Mesothelial cell of epicardium (in vitro differentiated cells): ENCODE data around the gene CSTB. TPM values are rescaled to one million over a fixed set of nuclear protein-coding genes. Genes with fewer than 3 reads are reported as not detected.

Experiments used
- DNase-seq, 2 experiments: peaks; one replicate each; pipeline ENCODE4 v3.0.0; 2021; ENCODE audit warnings: low spot score in 2 of 2; ENCODE audit not compliant: unreplicated experiment in 2 of 2
- H3K27ac Mint-ChIP-seq: 2 replicates; pipeline ENCODE4 v1.8.0; 2021; ENCODE audit warnings: mixed read lengths
- H3K27me3 Mint-ChIP-seq: 2 replicates; pipeline ENCODE4 v1.8.0; 2021; ENCODE audit warnings: low read depth, mixed read lengths
- H3K36me3 Mint-ChIP-seq: 2 replicates; pipeline ENCODE4 v1.8.0; 2021; ENCODE audit warnings: mixed read lengths
- H3K4me1 Mint-ChIP-seq: 2 replicates; pipeline ENCODE4 v1.8.0; 2021; ENCODE audit warnings: mixed read lengths
- H3K4me3 Mint-ChIP-seq: 2 replicates; pipeline ENCODE4 v1.8.0; 2021; ENCODE audit warnings: mild to moderate bottlenecking, moderate library complexity, mixed read lengths
- H3K9me3 Mint-ChIP-seq: 2 replicates; pipeline ENCODE4 v1.8.0; 2021; ENCODE audit warnings: mixed read lengths
- total RNA-seq: library from RNA; stranded (reverse); gene quantifications from 3 replicates; pipeline ENCODE4 v1.2.1, GENCODE V29; 2021
- TF ChIP-seq, protein P1 (sequence below): fragments of 200-600 bp; sonication (generic); IDR thresholded peaks from one replicate; pipeline ENCODE4 v1.5.0; 2021; ENCODE audit warnings: antibody characterized with exemption; ENCODE audit not compliant: unreplicated experiment

The CSTB gene
- total RNA-seq, 1 donor from 2014 or later: 23.3 TPM

DNA sequence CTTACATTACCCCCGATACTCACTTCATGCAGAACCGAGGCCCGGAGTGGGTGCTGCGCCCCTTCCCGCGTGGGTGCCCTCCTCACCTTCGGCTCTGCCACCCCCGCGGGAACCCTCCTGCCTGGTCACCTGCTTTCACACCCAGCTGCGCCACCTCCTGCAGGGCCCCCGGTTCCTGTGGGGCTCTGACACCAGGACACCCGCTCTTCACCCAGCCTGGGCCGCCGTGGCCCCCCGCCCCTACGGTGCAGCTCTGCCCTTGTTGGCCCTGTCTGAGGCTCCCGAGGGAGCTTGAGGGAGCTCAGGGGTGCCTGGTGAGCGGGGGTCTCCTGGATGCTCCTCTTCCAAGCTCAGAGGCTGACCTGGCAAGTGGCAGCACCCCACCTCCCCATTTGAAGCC is 32.3 kb upstream of the CSTB start:
- DNase-seq: no peak
- TF ChIP-seq, protein P1, sequence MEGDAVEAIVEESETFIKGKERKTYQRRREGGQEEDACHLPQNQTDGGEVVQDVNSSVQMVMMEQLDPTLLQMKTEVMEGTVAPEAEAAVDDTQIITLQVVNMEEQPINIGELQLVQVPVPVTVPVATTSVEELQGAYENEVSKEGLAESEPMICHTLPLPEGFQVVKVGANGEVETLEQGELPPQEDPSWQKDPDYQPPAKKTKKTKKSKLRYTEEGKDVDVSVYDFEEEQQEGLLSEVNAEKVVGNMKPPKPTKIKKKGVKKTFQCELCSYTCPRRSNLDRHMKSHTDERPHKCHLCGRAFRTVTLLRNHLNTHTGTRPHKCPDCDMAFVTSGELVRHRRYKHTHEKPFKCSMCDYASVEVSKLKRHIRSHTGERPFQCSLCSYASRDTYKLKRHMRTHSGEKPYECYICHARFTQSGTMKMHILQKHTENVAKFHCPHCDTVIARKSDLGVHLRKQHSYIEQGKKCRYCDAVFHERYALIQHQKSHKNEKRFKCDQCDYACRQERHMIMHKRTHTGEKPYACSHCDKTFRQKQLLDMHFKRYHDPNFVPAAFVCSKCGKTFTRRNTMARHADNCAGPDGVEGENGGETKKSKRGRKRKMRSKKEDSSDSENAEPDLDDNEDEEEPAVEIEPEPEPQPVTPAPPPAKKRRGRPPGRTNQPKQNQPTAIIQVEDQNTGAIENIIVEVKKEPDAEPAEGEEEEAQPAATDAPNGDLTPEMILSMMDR: no peak
- no peak overlapping the region for H3K4me3 Mint-ChIP-seq
- H3K27ac Mint-ChIP-seq: no peak overlapping the region
- peaks cover 7% of the 10 kb centered on the region for H3K4me1 Mint-ChIP-seq
- no peaks in the 10 kb centered on the region for H3K27me3 Mint-ChIP-seq
- no peaks in the 10 kb centered on the region for H3K9me3 Mint-ChIP-seq
- H3K36me3 Mint-ChIP-seq: peaks cover 5% of the 10 kb centered on the region

DNA sequence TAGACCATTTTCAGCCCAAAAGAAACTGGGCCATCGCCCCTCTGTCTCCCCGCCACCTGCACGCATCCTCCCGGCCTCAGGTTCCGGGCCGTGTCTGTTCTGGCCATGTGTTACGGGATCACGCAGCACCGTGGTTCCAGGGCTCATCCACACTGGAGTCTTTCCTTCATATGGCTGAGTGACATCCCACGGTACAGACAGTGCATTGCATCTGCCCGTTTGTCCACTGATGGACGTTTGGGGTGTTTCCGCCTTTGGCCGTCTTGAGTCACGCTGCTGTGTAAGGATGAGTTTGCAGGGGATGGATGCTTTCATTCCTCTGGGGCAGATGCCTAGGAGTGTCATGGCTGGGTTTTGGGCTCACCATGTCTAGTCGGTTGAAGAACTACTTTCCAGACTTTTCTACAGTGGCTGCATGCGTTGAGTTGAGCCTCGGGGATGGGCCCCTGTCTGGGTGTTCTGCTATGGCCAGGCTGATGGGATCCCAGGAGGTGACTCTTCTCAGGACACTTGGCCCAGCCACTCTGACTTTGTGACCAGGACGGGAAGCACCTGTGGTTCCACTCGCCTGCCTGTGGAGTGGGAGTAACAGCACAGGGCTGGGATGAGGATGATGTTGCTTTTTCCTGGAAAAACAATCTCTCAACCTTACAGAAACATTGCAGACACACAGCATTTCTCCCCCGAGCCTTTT is 30.1 kb upstream of the CSTB start:
- Mint-ChIP-seq H3K27ac (no peak overlapping the region), H3K4me3 (no peak overlapping the region), H3K4me1 (peaks cover 7% of the 10 kb centered on the region), H3K27me3 (no peaks in the 10 kb centered on the region), H3K36me3 (peaks cover 9% of the 10 kb centered on the region), H3K9me3 (no peaks in the 10 kb centered on the region)
- DNase-seq: no peak
- TF ChIP-seq, protein P1: no peak

DNA sequence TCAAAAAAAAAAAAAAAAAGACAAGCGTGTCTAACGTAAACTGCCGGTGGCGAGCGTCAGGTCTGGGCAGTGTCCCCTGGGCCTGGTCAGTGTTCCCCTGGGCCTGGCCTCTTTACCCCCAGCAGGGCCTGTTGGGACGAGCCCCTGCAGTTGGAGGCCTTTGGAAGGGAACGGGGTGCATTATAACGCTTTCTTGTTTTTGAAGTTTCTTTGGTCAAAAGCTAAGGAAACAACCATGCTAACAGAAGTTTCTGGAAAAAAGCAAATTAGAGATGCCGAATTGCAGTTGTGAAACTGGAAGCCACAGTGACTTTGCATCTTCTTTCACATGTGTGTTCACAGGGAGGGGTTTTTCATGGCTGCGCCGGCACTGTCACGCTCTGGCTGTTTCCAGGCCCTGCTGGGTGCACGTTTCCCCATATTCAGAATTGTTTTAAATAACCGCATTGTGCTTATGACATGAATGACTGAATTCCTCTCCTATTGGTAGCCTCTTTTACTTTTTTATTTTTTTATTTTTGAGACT is 29.2 kb upstream of the CSTB start:
- H3K9me3 Mint-ChIP-seq: no peaks in the 10 kb centered on the region
- no peak overlapping the region for H3K27ac Mint-ChIP-seq
- H3K36me3 Mint-ChIP-seq: peaks cover 15% of the 10 kb centered on the region

DNA sequence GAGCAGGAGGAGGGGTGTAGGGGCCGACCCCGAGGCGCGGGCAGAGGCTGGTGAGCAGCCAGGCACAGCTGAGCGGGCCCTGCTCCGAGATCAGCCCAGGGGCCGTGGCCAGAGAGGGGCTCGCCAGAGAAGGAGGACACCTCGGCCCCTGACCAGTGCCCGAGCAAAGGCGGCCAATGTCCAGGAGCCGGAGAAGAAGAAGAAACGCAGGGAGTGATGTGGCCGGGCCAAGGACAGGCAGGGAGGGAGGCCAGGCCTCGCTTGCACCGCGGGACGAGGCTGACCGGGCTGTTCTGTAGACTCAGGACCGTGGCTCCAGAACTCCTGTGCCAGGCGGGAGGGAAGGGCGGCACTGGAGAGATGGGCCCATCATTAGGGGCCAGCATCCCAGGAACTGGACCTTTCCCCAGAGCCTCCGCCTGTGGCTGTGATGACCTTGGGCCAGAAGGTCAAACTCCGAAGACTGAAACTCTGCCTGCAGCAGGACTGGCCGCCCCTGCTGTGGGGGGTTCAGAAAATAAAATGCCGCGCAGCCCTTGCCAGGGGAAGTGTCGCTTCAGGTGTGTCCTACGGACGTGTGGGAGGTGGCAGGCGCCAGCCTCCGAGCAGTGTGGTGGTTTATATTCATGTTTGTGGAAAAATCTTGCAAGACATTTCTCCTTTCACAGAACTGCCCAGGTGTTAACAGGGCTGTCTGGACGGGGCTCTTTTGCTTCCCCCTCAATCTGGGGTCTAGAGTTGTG is 27.6 kb upstream of the CSTB start:
- H3K9me3 Mint-ChIP-seq: no peaks in the 10 kb centered on the region
- H3K27ac Mint-ChIP-seq: no peak overlapping the region
- TF ChIP-seq, protein P1: no peak
- H3K4me3 Mint-ChIP-seq: no peak overlapping the region
- DNase-seq: no peak
- H3K27me3 Mint-ChIP-seq: no peaks in the 10 kb centered on the region
- H3K4me1 Mint-ChIP-seq: no peaks in the 10 kb centered on the region
- peaks cover 21% of the 10 kb centered on the region for H3K36me3 Mint-ChIP-seq

More for the DNA sequence above, 29.2 kb upstream of the CSTB start:
- DNase-seq: no peak
- Mint-ChIP-seq H3K4me1 (peaks cover 3% of the 10 kb centered on the region), H3K4me3 (no peak overlapping the region), H3K27me3 (no peaks in the 10 kb centered on the region)
- TF ChIP-seq, protein P1: no peak

DNA sequence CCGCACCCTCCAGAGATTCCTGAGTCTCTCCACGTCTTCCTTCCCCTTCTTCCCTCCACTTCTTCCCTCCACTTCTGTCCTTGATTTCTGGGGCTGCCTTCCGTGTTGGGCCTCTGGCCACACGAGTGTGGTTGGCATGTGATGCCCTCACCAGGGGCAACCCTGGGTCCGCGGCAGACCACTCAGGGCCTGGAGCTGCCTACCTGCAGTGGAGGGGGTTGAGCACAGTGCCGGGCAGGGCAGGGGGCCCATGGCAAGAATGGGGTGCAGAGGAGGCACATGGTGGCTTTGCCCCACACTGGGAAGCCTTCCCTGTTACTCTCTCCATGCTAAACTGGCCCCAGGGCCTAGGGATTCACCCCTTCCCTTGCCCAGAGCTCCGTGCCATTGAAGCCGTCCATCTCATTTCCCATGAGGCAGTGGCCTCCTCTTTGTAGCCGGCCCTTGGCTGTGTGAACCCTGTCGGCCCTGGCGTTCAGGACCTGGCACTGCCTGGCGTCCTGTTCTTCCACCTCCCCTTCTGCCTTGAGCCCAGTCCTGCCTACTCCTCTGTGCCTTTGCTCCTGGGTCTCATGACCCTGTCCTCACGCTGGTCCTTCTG is 26.7 kb upstream of the CSTB start:
- Mint-ChIP-seq H3K4me1 (no peaks in the 10 kb centered on the region), H3K4me3 (no peak overlapping the region), H3K9me3 (no peaks in the 10 kb centered on the region), H3K36me3 (peaks cover 27% of the 10 kb centered on the region), H3K27me3 (no peaks in the 10 kb centered on the region), H3K27ac (no peak overlapping the region)
- TF ChIP-seq, protein P1: no peak
- DNase-seq: no peak
